Pons (tissue), 1 donor: ENCODE data around the gene TELO2.

Experiments
- DNase-seq: peaks from one replicate; pipeline ENCODE4 v3.0.0-alpha.2; 2016; ENCODE audit warnings: low spot score

TELO2 gene

GRCh38 chr16:1518626-1519135 lies 25.5 kb downstream of the TELO2 start:
- no peak for DNase-seq

- DNase-seq, result no peak
These were observed 26.7 kb downstream of the TELO2 start for GRCh38 chr16:1519831-1520230.

- DNase-seq, result no peak
These were observed 27.3 kb downstream of the TELO2 start for GRCh38 chr16:1520461-1520860.

GRCh38 chr16:1523581-1524245 lies 30.6 kb downstream of the TELO2 start:
- no peak for DNase-seq

GRCh38 chr16:1524366-1524765 lies 31.2 kb downstream of the TELO2 start:
- DNase-seq, result no peak

- DNase-seq, result no peak
These were observed 32.9 kb downstream of the TELO2 start for GRCh38 chr16:1525871-1526607.

GRCh38 chr16:1526608-1527555 lies 33.7 kb downstream of the TELO2 start:
- no peak for DNase-seq

GRCh38 chr16:1527836-1528811 lies 35.0 kb downstream of the TELO2 start:
- no peak for DNase-seq

GRCh38 chr16:1528921-1529537 lies 35.9 kb downstream of the TELO2 start:
- no peak for DNase-seq

- no peak for DNase-seq
These were observed 37.3 kb downstream of the TELO2 start for GRCh38 chr16:1530349-1530882.

- DNase-seq, result no peak
These were observed 37.9 kb downstream of the TELO2 start for GRCh38 chr16:1530883-1531637.

- DNase-seq, result no peak
These were observed 38.4 kb downstream of the TELO2 start for GRCh38 chr16:1531638-1531910.

GRCh38 chr16:1532081-1532760 lies 39.1 kb downstream of the TELO2 start:
- DNase-seq, result no peak

- DNase-seq, result no peak
These were observed 39.6 kb downstream of the TELO2 start for GRCh38 chr16:1532771-1533170.

GRCh38 chr16:1533443-1533951 lies 40.3 kb downstream of the TELO2 start, which contains the start of gene TMEM204:
TSS of gene TMEM204 (plus strand) at chr16:1533666. CDS start at chr16:1534276, 610 bp downstream.
- DNase-seq, result no peak

GRCh38 chr16:1534021-1535020 lies 41.2 kb downstream of the TELO2 start:
- DNase-seq, result no peak

GRCh38 chr16:1535391-1536291 lies 42.5 kb downstream of the TELO2 start:
- no peak for DNase-seq
